ENCODE measurements around the gene GPATCH1.
"Not testable (repeated sequence)": the region's sequence is repeated elsewhere in the genome, so short reads cannot be mapped to it uniquely, and the experiment has no call there.

GRCh38 chr19:33126712-33127111 is 45.7 kb downstream of the GPATCH1 start:
- TF ChIP-seq CTCF (conservative IDR thresholded peaks at IDR 0.05; ENCODE audit: low read depth, low read length); POLR2A (IDR thresholded peaks at IDR 0.05; ENCODE audit: low read depth, low read length): not testable (repeated sequence)

Data from IMR-90 (cell line).